Activated CD8-positive, alpha-beta memory T cell treated with anti-CD3 and anti-CD28 coated beads for 48 hours (primary cell): ENCODE data around the gene EFEMP2.
"Not testable (repeated sequence)": the region's sequence is repeated elsewhere in the genome, so short reads cannot be mapped to it uniquely, and the experiment has no call there.

ENCODE experiments used
- DNase-seq, 3 experiments: peaks; one replicate each; pipeline ENCODE4 v3.0.0-alpha.2; 2020; ENCODE audit warnings: low read depth in 2 of 3, low spot score in 2 of 3

Gene EFEMP2

GRCh38 chr11:65856689-65857499 lies 15.7 kb downstream of the EFEMP2 start:
- DNase-seq, result peak; percentile 65 to 76 (median 75)

GRCh38 chr11:65855927-65856363 lies 16.7 kb downstream of the EFEMP2 start:
- no peak for DNase-seq

- DNase-seq, result no peak
Measured at GRCh38 chr11:65854852-65855837, 17.5 kb downstream of the EFEMP2 start.

- no peak for DNase-seq
Measured at GRCh38 chr11:65854161-65854592, 18.4 kb downstream of the EFEMP2 start.

- no peak for DNase-seq
Measured at GRCh38 chr11:65853246-65853979, 19.2 kb downstream of the EFEMP2 start.

- no peak for DNase-seq
Measured at GRCh38 chr11:65852508-65853245, 19.9 kb downstream of the EFEMP2 start.

- DNase-seq, result no peak
Measured at GRCh38 chr11:65851811-65852507, 20.6 kb downstream of the EFEMP2 start.

GRCh38 chr11:65851083-65851579 lies 21.5 kb downstream of the EFEMP2 start:
- no peak for DNase-seq

GRCh38 chr11:65850217-65851082 lies 22.1 kb downstream of the EFEMP2 start:
- no peak for DNase-seq

GRCh38 chr11:65849771-65850216 lies 22.8 kb downstream of the EFEMP2 start:
- no peak for DNase-seq

GRCh38 chr11:65849366-65849765 lies 23.2 kb downstream of the EFEMP2 start:
- DNase-seq, result no peak

- not testable (repeated sequence) for DNase-seq
Measured at GRCh38 chr11:65848693-65849092, 23.9 kb downstream of the EFEMP2 start.

GRCh38 chr11:65847746-65848145 lies 24.9 kb downstream of the EFEMP2 start:
- DNase-seq, result no peak

GRCh38 chr11:65844231-65844872 lies 28.2 kb downstream of the EFEMP2 start:
- DNase-seq, result no peak

GRCh38 chr11:65843811-65844210 lies 28.8 kb downstream of the EFEMP2 start:
- no peak for DNase-seq

GRCh38 chr11:65842144-65842543 lies 30.5 kb downstream of the EFEMP2 start:
- no peak for DNase-seq

GRCh38 chr11:65834202-65834601 lies 38.4 kb downstream of the EFEMP2 start:
- no peak for DNase-seq
